ENCODE results near the gene ARL15.
"Not testable (repeated sequence)": the region's sequence is repeated elsewhere in the genome, so short reads cannot be mapped to it uniquely, and the experiment has no call there.

Gene ARL15

DNA sequence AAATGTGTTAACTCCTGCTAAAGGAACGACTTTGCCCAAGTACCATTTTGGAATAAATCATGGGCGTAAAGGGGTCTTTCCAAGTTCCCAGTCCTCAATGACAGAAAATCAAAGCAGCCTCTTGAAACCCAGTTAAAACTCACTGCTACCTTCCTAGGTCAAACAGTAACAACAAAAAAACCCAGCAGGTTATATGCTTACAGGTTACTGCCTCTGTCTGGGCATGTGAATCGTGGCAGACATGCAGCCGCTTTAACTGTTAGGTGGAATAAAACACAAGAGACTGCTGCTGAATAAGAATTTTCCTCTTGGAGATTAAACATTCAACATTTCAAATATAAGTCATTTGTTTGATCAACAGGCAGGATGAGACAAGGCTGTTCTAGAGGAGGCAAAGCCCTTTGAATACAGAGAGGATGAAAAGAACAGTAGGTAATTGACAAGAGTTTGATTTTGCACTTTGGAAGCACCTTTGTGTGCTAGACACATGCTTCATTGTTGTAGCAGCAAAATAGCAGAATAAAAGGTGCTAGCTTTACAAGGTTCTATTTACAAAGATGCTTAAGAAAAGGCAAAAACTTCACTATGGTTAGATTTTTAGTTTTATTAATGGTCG lies 430.6 kb downstream of the ARL15 start:
- no peak for DNase-seq

DNA sequence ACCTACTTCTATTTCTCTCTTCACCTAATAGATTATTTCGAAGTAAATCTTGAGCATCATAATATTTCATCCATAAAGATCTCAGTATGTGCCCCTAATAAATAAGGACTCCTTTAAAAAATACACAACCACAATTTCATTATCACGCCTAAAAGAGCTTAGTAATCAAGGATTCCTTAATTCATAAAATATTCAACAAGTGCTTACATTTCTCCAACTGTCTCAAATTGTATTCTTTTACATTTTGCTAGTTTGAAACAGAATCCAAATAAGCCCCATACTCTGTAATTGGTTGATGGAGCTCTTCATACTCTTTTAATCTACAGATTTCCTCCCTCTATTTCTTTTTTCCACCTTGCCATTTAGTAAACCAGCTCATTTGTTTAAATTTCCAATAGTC lies 432.4 kb downstream of the ARL15 start:
- no peak for DNase-seq

DNA sequence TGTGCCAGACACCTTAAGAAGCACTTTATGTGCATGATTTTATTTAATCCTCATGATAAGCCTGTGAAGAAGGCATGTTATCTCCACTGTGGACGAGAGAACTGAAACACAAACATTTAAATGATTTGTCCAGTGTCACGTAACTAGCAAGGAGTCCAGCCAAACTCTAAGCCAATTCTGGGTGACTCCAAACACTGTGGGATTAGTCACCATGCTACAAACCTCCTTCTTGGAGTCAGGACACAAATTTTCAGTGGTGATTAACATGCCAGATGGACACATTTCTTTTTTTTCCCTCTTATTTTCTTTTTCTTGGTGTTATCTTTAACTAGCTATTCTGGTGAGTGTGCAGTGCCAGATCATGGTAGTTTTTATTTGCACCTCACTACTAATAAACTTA lies 433.1 kb downstream of the ARL15 start:
- DNase-seq = no peak

DNA sequence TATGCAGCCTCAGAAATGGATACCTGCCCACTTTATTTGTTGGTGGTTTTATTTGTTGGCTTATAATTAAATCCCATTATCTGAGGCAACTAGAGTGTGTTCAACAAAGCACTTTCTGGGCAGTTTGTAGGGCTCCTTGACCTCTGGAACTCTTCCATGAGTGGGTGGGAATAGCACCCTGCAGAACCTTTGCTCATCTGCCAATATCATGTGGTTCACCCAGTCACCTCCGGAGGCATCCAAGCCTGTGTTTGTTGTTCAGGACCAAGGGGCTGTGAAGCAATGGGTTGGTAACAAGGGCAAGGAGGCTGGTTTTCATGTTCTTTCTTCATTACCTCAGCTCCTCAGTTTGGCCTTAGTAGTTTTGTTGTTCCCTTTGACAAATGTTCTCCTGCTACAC lies 436.0 kb downstream of the ARL15 start:
- DNase-seq = no peak

DNA sequence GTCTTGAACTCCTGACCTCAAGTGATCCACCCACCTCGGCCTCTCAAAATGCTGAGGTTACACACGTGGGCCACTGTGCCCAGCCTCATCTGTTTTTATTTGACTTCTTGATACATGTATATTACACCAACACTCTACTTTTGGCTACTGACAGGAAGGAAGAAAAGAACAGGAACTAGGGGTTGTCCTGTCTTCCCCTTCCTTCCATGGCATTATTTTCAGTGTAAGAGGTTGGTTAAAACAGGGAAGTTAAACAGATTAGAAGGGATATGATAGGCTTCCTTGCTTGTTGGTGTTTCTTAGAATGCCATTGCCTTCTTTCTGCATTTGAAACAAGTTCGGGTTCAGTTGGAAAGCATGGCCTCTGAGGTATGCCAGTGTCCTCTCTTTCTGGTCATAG lies 437.1 kb downstream of the ARL15 start:
- DNase-seq = no peak

DNA sequence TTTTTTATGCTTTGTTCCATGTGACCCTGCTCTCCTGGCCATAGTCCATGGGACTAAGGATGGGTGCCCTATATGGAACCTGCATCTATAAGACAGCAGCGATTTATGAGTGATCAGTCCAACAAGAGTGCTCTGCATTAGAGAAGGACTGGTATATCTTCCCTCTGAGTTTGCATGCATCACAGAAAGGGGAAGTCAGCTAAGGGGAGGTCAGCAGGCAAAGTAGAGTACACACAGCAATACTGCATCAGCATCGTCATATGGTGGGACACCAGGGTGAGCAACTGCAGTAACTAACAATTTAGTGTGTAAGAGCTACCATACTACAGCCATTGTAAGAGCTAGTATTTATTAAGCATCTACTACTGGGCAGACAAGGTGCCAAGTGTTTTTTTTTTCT lies 438.6 kb downstream of the ARL15 start:
- DNase-seq = no peak

DNA sequence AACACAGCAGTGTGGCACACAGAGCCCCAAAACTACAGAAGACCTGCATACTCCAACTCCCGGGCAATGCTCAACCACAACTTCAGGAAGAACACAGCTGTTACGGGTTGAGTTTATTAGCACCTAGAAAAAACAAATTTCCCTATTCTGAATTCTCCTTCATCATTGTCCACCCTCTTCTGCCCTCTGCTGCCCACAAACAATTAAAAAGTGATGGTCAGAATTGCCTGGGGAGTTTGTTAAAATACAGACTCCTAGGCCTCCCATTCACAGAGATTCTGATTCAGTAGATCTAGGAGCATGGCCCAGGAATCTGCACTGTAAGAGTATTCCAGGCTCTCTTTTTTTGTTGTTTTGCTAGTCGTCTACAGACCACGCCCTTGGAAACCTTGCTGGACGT lies 439.3 kb downstream of the ARL15 start:
- no peak for DNase-seq

DNA sequence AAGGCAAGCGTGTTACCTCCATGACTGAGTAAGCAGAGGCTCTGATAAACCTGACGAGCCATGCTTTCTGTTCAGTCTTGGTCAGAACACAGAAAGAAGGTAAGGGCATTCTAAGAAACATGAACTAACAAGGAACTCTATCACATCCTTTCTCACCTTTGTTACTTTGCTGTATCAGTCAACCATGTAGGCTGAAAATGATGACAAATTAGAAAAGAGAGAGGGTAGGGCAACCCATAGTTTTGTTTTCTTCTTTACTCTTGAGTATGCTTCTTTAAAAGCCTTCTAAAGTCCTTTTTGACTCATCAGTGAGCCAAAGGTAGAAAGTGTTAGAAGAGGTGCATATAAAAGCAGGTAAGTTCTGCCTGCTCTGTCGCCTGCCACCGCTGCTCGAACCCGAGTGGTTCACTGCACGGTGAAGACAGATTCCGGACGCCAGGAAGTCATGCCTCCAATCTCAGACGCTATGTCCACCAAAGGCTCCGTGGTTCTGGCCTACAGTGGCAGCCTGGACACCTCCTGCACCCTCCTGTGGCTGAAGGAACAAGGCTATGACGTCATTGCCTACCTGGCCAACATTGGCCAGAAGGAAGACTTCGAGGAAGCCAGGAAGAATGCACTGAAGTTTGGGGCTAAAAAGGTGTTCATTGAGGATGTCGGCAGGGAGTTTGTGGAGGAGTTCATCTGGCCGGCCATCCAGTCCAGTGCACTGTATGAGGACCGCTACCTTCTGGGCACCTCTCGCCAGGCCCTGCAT lies 451.5 kb downstream of the ARL15 start:
- DNase-seq = no peak

DNA sequence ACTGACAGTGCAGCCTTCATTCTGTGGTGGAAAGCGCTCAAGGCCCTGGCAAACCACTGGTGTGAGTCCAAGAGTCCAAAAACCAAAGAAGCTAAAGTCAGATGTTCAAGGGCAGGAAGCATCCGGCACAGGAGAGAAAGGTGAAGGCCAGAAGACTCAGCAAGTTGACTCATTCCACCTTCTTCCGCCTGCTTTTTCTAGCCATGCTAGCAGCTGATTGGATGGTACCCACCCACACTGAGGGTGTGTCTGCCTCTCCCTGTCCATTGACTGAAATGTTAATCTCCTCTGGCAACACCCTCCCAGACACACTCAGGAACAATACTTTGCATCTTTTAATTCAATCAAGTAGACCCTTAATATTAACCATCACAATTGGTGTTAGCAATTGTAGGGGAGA lies 453.9 kb downstream of the ARL15 start:
- no peak for DNase-seq

DNA sequence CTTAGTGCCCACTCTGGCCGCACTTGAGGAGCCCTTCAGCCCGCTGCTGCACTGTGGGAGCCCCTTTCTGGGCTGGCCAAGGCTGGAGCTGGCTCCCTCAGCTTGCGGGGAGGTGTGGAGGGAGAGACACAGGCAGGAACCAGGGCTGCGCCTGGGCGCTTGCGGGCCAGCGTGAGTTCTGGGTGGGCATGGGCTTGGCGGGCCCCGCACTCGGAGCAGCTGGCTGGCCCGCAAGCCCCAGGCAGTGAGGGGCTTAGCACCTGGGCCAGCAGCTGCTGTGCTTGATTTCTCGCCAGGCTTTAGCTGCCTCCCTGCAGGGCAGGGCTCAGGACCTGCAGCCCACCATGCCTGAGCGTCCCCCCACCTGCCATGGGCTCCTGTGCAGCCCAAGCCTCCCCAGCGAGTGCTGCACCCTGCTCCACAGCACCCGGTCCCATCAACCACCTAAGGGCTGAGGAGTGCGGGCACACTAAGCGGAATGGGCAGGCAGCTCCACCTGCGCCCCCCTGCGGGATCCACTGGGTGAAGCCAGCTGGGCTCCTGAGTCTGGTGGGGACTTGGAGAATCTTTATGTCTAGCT lies 473.4 kb downstream of the ARL15 start:
- not testable (repeated sequence) for DNase-seq

GRCh38 chr5:53834500-53834899 lies 475.9 kb downstream of the ARL15 start:
- no peak for DNase-seq

Data from right hindlimb (tissue), 1 donor.